SIG-M5 (cell line): ENCODE measurements around the gene AFAP1.
"Not testable (repeated sequence)": the region's sequence is repeated elsewhere in the genome, so short reads cannot be mapped to it uniquely, and the experiment has no call there.

Source experiments
- DNase-seq: peaks from one replicate; lab custom pipeline; 2025; lab: John Stamatoyannopoulos, UW

The AFAP1 gene

DNA sequence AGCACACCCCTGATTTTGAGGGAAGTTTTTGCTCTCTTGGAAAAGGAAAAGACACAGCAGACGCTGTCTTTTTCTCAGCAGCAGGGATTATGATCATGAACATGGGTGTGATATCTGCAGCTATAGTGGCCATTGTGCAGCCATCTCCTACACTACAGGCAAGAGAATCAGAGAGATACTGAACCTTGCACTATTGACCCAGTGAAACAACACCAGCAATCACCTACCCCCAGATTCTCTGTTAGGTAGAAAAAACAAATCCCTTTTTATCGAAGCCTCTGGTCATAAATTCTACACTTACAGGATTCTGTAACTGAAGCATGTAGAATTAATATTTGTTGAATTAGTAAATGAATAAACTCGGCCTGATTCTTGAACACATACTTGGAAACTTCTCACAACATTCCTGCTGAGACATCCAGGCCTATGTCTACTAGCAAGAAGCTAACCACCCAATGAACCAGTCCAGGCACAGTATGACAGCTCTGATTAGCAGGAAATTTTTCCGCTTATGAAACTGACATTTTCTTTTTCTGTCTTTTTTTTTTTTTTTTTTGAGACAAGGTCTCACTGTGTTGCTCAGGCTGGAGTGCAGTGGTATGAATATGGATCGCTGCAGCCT, 5.0 kb upstream of the AFAP1 start:
- no peak for DNase-seq

- DNase-seq, result not testable (repeated sequence)
Measured at GRCh38 chr4:7943688-7944087, 4.0 kb upstream of the AFAP1 start.

- no peak for DNase-seq
Measured at GRCh38 chr4:7943211-7943610, 3.5 kb upstream of the AFAP1 start.

DNA sequence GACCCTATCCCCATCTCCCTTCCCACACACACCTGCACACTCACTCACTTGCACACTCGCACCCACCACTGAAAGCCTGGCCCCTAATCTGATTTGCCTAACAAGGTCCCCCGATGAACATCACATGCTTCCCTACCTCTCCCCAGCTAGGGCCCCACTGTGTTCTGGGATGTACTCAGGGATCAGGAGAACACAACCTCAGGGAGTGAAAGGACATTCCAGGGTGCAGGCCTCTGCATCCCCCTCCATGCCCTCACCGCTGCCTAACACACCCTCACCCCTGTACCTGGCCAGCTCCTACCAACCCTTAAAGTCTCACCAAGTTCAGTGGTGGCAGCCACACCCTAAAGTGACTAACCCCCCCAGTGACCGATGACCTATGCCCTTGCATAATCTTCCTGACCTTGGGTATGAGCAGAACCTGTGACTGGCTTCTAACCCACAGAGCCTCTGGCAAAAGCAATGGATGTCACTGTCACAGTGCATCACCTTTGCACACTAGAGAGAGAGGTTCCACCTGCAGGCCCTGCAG, 2.4 kb upstream of the AFAP1 start:
- DNase-seq, result no peak

DNA sequence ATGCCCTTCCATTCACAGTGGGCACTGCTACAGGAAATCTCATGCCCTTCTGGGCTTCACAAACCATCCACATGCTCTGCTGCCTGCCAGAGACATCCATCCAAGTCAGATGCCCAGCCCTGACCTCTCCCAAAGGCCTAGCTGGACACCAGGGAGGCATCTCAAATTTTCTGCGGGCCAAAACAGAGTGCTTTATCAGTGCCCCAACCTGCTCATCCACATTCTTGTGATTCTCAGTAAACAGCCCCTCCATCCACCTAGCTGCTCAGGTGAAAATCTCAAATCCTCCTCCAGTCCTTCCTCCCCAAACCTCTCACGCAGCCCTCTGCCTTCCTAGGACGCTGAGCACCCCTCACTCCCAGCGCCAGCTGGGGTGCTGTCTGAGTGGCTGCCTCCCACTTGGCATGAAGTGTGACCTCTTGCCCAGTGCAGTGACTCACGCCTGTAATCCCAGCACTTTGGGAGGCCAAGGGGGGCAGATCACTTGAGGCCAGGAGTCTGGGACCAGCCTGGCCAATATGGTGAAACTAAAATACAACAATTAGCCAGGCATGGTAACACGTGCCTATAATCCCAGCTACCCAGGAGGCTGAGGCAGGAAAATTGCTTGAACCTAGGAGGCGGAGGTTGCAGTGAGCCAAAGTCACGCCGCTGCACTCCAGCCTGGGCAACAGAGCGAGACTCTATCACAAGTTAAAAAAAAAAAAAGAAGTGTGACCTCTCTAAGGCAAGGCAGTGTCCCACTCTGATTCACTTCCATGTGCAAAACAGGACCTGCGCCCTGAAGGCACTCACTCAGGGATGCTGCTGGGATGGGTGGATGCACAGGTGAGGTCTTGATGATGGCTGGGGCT, 1.7 kb upstream of the AFAP1 start:
- no peak for DNase-seq

DNA sequence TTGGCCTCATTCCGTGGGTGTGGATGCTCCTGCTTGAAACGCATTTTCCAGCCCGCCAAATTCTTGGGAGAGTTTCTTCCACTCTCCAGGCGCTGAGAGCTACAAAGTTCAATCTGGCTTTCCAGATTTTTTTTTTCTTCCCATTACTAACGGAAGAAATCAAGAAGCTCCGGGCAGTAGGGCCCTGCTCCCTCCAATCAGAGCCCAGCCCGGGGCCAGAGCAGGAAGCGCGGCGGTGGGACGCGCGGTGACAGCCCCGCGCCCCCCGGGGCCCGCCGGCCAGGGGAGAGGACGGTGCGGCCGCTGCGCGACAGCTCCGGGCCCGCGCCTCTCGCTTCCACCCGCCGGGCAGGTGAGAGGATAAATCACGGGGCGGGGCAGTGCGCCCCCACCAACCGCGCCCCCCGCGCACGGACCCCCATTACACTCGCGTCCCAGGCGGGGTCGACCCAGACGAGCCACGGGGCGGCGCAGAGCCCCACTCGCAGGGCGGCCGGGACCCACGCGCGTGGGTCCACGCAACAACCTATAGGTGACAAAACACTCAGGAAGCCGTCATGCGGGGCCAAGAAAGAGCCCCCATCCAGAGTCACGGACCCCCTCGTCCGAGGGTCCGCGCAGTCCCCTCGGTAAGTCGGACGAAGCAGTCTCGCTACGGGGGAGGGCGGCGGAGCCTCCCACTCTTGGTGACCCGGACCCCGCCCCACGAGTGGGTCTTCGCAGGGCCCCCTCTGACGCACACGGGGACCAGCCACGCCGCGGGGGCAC, 868 bp downstream of the AFAP1 start:
- no peak for DNase-seq

GRCh38 chr4:7938266-7938608, 1.4 kb downstream of the AFAP1 start:
- no peak for DNase-seq

GRCh38 chr4:7937006-7937405, 2.7 kb downstream of the AFAP1 start:
- DNase-seq, result peak; percentile 20

DNA sequence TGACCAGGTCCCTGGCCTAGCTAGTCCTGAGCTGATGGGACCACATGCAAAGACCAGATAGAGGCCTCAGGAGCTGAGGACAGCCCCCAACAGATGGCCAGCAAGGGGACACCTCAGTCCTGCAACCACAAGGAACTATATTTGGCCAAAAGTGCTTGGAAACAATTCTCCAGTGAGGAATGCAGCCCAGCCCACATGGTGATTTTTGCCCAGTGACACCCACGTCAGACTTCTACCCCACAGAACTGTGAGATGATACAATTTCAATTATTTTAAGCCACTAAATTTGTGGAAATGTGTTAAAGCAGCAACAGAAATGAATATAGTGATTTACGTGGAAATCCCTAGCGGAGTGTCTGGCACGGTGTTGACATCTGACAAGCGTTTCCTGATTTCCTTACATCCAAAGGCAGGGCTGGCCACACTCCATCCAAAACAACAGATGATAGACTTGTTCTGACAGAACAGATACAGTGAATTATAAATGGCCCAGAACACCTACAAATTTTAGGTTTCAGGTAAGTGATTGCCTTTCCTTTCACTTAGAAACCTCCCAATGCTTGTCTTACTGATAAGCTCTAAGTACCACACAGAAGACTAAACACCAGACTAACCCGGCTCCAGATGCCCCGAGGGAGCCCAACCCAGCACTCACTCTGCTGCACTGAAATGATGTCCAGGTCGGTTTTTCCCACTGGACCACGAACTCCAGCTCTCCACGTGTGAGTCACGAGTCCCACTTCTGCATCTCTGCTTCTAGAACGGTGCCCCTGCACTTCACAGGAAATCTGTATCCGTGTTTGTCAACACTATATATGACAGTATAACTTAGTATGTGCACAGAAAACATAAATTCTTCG, 5.8 kb downstream of the AFAP1 start:
- no peak for DNase-seq

- DNase-seq, result no peak
Measured at GRCh38 chr4:7932287-7932686, 7.4 kb downstream of the AFAP1 start.

DNA sequence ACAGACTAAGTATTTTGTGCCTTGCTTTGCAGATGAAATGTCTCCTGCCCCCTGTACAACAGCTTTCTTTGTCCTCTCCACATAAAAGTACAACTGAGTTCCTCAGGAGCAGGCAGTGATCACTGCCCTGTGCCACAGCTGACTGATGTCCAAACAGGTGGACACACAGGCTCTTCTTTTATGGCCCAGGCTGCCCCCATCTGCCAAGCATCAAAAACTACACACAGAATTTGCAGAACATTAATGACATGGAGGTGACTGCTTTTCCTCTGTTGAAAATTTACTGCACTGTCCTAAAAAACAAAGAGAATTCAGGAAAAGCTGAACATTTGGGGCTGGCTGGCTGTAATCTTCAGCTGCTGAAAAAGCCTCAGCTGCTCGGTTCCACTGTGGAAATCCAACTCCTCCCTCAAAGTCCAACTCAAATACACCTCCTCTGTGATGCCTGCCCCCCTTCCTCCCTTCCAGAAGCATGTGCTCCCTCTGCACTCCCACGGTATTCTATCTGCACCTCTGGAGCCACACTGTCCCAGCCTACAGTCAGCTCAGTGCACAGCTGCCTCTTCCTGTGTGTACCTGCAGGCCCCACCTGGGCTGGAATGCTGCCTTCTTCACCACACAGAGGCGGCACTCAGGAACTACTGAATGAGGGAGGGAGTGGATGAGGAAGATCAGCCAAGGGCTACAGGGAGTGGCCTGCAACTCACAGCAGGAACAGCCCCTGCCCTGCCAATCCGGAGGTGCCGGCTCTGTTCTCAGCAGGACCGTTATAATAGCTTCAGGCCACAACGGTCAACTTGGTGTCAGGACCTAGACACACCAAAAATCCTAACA, 10.3 kb downstream of the AFAP1 start:
- no peak for DNase-seq

DNA sequence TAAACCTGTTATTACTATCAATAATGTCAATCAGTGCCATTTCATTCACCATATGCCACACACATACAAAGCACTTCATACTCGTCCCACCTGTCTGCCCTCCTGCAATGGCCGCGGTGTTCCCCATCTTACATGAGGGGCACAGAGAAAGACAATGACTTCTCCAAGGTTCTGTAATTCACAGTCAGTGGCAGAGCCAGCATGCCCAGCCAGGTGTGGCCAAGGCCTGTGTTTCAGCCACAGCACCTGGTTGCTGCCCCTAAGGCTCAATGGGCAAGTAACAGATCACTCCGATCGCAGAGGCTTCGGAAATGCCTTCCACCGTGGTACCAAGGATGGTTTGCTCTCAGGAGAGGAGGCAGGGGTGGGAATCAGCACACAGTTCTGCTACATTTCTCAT, 10.9 kb downstream of the AFAP1 start:
- DNase-seq, result no peak

DNA sequence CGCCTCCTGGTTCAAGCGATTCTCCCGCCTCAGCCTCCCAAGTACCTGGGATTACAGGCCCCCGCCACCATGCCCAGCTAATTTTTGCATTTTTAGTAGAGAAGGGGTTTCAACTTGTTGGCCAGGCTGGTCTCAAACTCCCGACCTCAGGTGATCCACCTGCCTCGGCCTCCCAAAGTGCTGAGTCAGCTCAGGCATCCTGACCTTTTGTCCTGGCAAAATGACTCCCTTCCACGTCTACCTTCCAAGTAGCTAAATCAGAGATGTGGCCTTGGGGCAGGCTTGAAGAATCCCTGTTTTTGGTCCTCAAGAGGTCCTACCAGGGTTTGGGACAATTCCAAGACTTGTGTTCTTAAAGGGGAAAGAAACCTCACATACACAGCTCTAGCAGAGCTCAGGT, 12.8 kb downstream of the AFAP1 start:
- DNase-seq, result no peak

- no peak for DNase-seq
Measured at GRCh38 chr4:7924570-7924969, 15.1 kb downstream of the AFAP1 start.

- DNase-seq, result no peak
Measured at GRCh38 chr4:7924163-7924562, 15.5 kb downstream of the AFAP1 start.

- DNase-seq, result no peak
Measured at GRCh38 chr4:7922466-7922865, 17.2 kb downstream of the AFAP1 start.

DNA sequence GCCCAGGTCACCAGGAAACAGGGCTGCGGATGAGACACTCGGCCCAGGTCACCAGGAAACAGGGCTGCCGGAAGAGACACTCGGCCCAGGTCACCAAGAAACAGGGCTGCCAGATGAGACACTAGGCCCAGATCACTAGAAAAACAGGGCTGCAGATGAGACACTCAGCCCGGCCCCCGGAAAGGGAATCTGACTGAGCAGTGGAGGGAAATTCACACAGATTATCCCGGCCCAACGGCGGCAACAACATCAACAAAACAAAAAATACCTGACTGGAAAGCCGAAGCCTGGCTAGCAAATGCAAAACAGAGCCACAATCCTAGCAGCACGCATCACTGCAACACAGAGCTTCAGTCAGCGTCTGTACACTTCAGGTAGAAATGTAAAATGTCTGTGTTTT, 20.7 kb downstream of the AFAP1 start:
- no peak for DNase-seq

DNA sequence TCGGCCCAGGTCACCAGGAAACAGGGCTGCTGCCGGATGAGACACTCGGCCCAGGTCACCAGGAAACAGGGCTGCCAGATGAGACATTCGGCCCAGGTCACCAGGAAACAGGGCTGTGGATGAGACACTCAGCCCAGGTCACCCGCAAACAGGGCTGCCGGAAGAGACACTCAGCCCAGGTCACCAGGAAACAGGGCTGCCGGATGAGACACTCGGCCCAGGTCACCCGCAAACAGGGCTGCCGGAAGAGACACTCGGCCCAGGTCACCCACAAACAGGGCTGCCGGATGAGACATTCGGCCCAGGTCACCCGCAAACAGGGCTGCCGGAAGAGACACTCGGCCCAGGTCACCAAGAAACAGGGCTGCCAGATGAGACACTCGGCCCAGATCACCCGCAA, 21.5 kb downstream of the AFAP1 start:
- DNase-seq, result not testable (repeated sequence)

- no peak for DNase-seq
Measured at GRCh38 chr4:7917669-7918068, 22.0 kb downstream of the AFAP1 start.

DNA sequence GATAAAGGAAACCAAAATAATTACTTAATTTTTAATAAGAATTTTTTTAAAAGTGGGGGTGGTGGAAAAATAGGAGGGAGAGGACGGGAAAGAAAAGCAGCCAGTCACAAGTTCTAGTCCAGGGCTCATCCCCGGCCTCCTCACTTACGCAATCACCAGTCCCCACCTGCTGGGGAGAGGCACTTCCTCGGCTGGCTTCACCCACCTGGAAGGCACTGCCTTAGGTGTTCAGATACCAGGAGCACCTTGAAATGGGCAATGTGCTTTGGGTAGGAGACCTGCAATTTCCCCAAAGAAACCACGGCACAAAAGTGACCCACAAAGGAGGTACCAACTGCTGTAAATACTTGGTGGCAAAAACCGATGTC, 23.8 kb downstream of the AFAP1 start:
- no peak for DNase-seq

- DNase-seq, result no peak
Measured at GRCh38 chr4:7912826-7913225, 26.8 kb downstream of the AFAP1 start.
